ENCODE results near the gene CSNK2A1.
A peak's percentile ranks its signal among the peaks of the same experiment; 100 is the strongest.
"Not testable (repeated sequence)": the region's sequence is repeated elsewhere in the genome, so short reads cannot be mapped to it uniquely, and the experiment has no call there.

Gene CSNK2A1

GRCh38 chr20:483815-484644 lies 59.6 kb downstream of the CSNK2A1 start:
- no peak for DNase-seq (ENCODE audit: low read depth)
- TF ChIP-seq, protein P1, sequence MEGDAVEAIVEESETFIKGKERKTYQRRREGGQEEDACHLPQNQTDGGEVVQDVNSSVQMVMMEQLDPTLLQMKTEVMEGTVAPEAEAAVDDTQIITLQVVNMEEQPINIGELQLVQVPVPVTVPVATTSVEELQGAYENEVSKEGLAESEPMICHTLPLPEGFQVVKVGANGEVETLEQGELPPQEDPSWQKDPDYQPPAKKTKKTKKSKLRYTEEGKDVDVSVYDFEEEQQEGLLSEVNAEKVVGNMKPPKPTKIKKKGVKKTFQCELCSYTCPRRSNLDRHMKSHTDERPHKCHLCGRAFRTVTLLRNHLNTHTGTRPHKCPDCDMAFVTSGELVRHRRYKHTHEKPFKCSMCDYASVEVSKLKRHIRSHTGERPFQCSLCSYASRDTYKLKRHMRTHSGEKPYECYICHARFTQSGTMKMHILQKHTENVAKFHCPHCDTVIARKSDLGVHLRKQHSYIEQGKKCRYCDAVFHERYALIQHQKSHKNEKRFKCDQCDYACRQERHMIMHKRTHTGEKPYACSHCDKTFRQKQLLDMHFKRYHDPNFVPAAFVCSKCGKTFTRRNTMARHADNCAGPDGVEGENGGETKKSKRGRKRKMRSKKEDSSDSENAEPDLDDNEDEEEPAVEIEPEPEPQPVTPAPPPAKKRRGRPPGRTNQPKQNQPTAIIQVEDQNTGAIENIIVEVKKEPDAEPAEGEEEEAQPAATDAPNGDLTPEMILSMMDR (conservative IDR thresholded peaks at IDR 0.05; ENCODE audit: low read depth, low read length), result no peak
- H3K4me3 ChIP-seq (ENCODE audit: low read length), result no peak overlapping the region

- H3K4me3 ChIP-seq (ENCODE audit: low read length), result no peak overlapping the region
- DNase-seq (ENCODE audit: low read depth), result no peak
- TF ChIP-seq, protein P1 (conservative IDR thresholded peaks at IDR 0.05; ENCODE audit: low read depth, low read length), result no peak
Measured at GRCh38 chr20:481167-481566, 62.4 kb downstream of the CSNK2A1 start.

- no peak for DNase-seq (ENCODE audit: low read depth)
- TF ChIP-seq, protein P1 (conservative IDR thresholded peaks at IDR 0.05; ENCODE audit: low read depth, low read length), result no peak
- H3K4me3 ChIP-seq (ENCODE audit: low read length), result no peak overlapping the region
Measured at GRCh38 chr20:480044-480443, 63.5 kb downstream of the CSNK2A1 start.

GRCh38 chr20:479487-479886 lies 64.1 kb downstream of the CSNK2A1 start:
- no peak overlapping the region for H3K4me3 ChIP-seq (ENCODE audit: low read length)
- TF ChIP-seq, protein P1 (conservative IDR thresholded peaks at IDR 0.05; ENCODE audit: low read depth, low read length), result no peak
- no peak for DNase-seq (ENCODE audit: low read depth)

DNA sequence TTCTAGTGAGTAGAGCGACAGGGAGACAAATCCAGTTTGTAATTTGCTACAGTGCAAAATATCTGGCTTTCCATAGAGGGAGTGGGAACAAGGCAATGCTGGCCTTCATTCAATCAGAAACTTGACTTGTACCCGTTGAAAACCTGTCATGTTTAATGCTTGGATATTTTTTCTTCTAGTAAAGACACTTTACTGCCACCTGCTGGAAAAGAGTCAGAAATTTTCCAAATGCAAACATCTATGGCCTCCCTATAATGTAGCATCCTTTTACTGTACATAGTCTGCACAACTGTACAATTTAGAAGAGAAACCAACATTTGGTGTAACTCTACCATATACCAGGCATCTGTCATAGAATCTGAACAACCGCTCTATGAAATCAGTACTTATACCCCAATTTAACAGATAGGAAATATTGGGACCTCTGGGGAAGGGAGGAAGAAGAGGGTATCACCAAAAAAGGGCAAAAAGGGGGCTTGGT lies 64.6 kb downstream of the CSNK2A1 start:
- no peak for DNase-seq (ENCODE audit: low read depth)
- H3K4me3 ChIP-seq (ENCODE audit: low read length), result no peak overlapping the region
- TF ChIP-seq, protein P1 (conservative IDR thresholded peaks at IDR 0.05; ENCODE audit: low read depth, low read length), result peak; percentile 62

- H3K4me3 ChIP-seq (ENCODE audit: low read length), result no peak overlapping the region
- no peak for DNase-seq (ENCODE audit: low read depth)
- TF ChIP-seq, protein P1 (conservative IDR thresholded peaks at IDR 0.05; ENCODE audit: low read depth, low read length), result no peak
Measured at GRCh38 chr20:478010-478948, 65.3 kb downstream of the CSNK2A1 start.

- not testable (repeated sequence) for DNase-seq (ENCODE audit: low read depth); H3K4me3 ChIP-seq (ENCODE audit: low read length)
Measured at GRCh38 chr20:476561-477249, 66.9 kb downstream of the CSNK2A1 start.

All from retinal pigment epithelial cell (primary cell).